ENCODE measurements around the gene TRIM72. TPM values are rescaled to one million over a fixed set of nuclear protein-coding genes. Genes with fewer than 3 reads are reported as not detected.

Gene TRIM72
- total and polyA plus RNA-seq, 2 of the 8 experiments (the other 6 are each of a cell fraction or from before 2014, with no cell fraction given): 0.57 to 2.1 TPM

- Histone ChIP-seq H2BK15ac (ENCODE audit: low read length) (no peak overlapping the region; the same call in 1 of the 2 replicates), H2BK20ac (ENCODE audit: low read length) (no peak overlapping the region), H4K20me1 (replicated peaks in 1 of 2; ENCODE audit: control insufficient read depth in 1 of 2, insufficient read depth in 2 of 2, low read length in 2 of 2) (no peaks in the 10 kb centered on the region), H4K8ac (ENCODE audit: extremely low read depth, insufficient read depth, low read length) (no peak overlapping the region; the same call in 1 of the 2 replicates), H2AK5ac (ENCODE audit: low read depth, low read length) (no peak overlapping the region), H3K4me3 (ENCODE audit: extremely low read depth in 1 of 4, insufficient read depth in 2 of 4, low read depth in 3 of 4, low read length in 4 of 4) (no peak overlapping the region), H3K4ac (replicated peaks; ENCODE audit: insufficient read length, low read depth, low read length) (no peak overlapping the region), H3K18ac (ENCODE audit: extremely low read depth, low read length) (no peak overlapping the region), H3K36me3 (ENCODE audit: control insufficient read depth in 2 of 4, insufficient read depth in 4 of 4, low read length in 3 of 4) (no peaks in the 10 kb centered on the region), H3K27me3 (replicated peaks in 1 of 4; ENCODE audit: control insufficient read depth in 3 of 4, extremely low read depth in 1 of 4, insufficient read depth in 3 of 4, low read length in 3 of 4) (peaks cover 8 to 21% (median 19%) of the 10 kb centered on the region in 4 experiments), H3K4me1 (replicated peaks in 1 of 4; ENCODE audit: control insufficient read depth in 3 of 4, insufficient read depth in 4 of 4, low read length in 3 of 4) (peaks cover 0 to 33% (median 20%) of the 10 kb centered on the region in 4 experiments; a peak in 6 of 7 replicates), H2BK5ac (ENCODE audit: low read depth, low read length) (no peak overlapping the region), H3K56ac (replicated peaks; ENCODE audit: insufficient read length, low read depth, low read length) (no peak overlapping the region), H2AFZ (ENCODE audit: low read length) (no peak overlapping the region), H4K91ac (replicated peaks; ENCODE audit: insufficient read length, low read length) (no peak overlapping the region), H3K23ac (ENCODE audit: insufficient read length) (no peak overlapping the region), H3K14ac (ENCODE audit: insufficient read length) (no peak overlapping the region), H3K79me1 (ENCODE audit: low read depth, low read length) (no peaks in the 10 kb centered on the region), H3K9ac (replicated peaks in 1 of 4; ENCODE audit: extremely low read depth in 1 of 4, low read depth in 3 of 4, low read length in 3 of 4) (no peak overlapping the region), H2BK120ac (replicated peaks; ENCODE audit: low read depth, low read length) (no peak overlapping the region), H2BK12ac (ENCODE audit: low read depth, low read length) (no peak overlapping the region), H3K79me2 (ENCODE audit: control insufficient read depth in 1 of 2, insufficient read depth in 2 of 2, low read length in 2 of 2) (no peaks in the 10 kb centered on the region), H3K27ac (ENCODE audit: low read depth, low read length) (no peak overlapping the region), H4K5ac (ENCODE audit: insufficient read length, low read depth, low read length) (no peak overlapping the region), H3K4me2 (ENCODE audit: insufficient read depth in 1 of 2, low read depth in 2 of 2, low read length in 2 of 2) (peak overlapping the region in 1 of 2 experiments; percentile 79; a peak in 1 of 4 replicates), H3K9me3 (ENCODE audit: insufficient read depth in 2 of 2, low read depth in 1 of 2, low read length in 1 of 2) (no peaks in the 10 kb centered on the region), H3K23me2 (ENCODE audit: low read depth, low read length) (peaks cover 19% of the 10 kb centered on the region)
- 73% methylated on average over 1 of the region's 1 CpG; no CpG with 5 or more reads in 1 of the 2 experiments for WGBS, 2 experiments (ENCODE audit: extremely low coverage in 1 of 2, insufficient coverage in 1 of 2, insufficient read length in 1 of 2, insufficient replicate concordance in 2 of 2, low coverage in 1 of 2, low lambda C conversion rate in 2 of 2, missing lambda C conversion rate in 1 of 2)
- FAIRE-seq (no peak), DNase-seq (ENCODE audit: low read depth in 1 of 2, low spot score in 2 of 2) (no peak)
- CTCF ChIA-PET (ENCODE audit: partially characterized antibody): interaction anchor here (0.7 to 2.3 kb wide), 4 partner anchors 10 to 519 kb away, joined by 3 to 8 read pairs (median 5); no protein-coding TSS in a partner anchor
- POLR2A ChIA-PET (ENCODE audit: partially characterized antibody): interaction anchor here (0.8 to 24.0 kb wide), 7 partner anchors 16 to 498 kb away, joined by 3 to 430 read pairs (median 6); partner anchors contain the start of genes FUS and PYCARD
- TF ChIP-seq KDM5A (IDR thresholded peaks at IDR 0.05; ENCODE audit: low read length): no peak
- TF ChIP-seq HDAC2 (IDR thresholded peaks at IDR 0.05; ENCODE audit: borderline replicate concordance in 1 of 2, low read depth in 2 of 2, low read length in 2 of 2): no peak
- TF ChIP-seq CTCF (IDR thresholded peaks at IDR 0.05; ENCODE audit: control extremely low read depth in 1 of 3, insufficient read depth in 1 of 3, low read depth in 1 of 3, low read length in 3 of 3): no peak
- no peak for TF ChIP-seq TBP (IDR thresholded peaks at IDR 0.05; ENCODE audit: low read depth, low read length)
- TF ChIP-seq TCF12 (IDR thresholded peaks at IDR 0.05; ENCODE audit: low read depth, low read length): no peak
- no peak for TF ChIP-seq MAX (IDR thresholded peaks at IDR 0.05)
- TF ChIP-seq POLR2AphosphoS5 (IDR thresholded peaks at IDR 0.05; ENCODE audit: low read depth, low read length): no peak
- no peak for TF ChIP-seq ZNF274 (IDR thresholded peaks at IDR 0.05; ENCODE audit: borderline replicate concordance, extremely low read depth, low read length)
- no peak for TF ChIP-seq RBBP5 (IDR thresholded peaks at IDR 0.05; ENCODE audit: borderline replicate concordance, low read depth, low read length)
- TF ChIP-seq BACH1 (IDR thresholded peaks at IDR 0.05; ENCODE audit: low read length): no peak
- TF ChIP-seq KDM4A (IDR thresholded peaks at IDR 0.05; ENCODE audit: low read depth, low read length, severe bottlenecking): no peak
Measured at GRCh38 chr16:31213342-31213741, 577 bp upstream of the TRIM72 start.

All from H1 (cell line).